ENCODE results near the gene PXYLP1. TPM values are rescaled to one million over a fixed set of nuclear protein-coding genes. Genes with fewer than 3 reads are reported as not detected.

PXYLP1 gene
- total and polyA plus RNA-seq, 7 donors: 2.4 to 12.2 (median 5.8) TPM

GRCh38 chr3:141268791-141269190, 37.2 kb downstream of the PXYLP1 start:
- Histone ChIP-seq H3K9me3 (no peaks in the 10 kb centered on the region), H3K27ac (no peak overlapping the region), H3K4me3 (no peak overlapping the region), H3K4me1 (no peaks in the 10 kb centered on the region), H3K27me3 (no peaks in the 10 kb centered on the region), H3K36me3 (peaks cover 0 to 7% (median 0%) of the 10 kb centered on the region in 4 donors)
- 93 to 96% methylated on average over 4 of the region's 4 CpGs for WGBS, 2 donors
- intact Hi-C loops (cut with DNase I): no loop called here
- DNase-seq: no peak
- TF ChIP-seq CTCF (IDR thresholded peaks at IDR 0.05): no peak

DNA sequence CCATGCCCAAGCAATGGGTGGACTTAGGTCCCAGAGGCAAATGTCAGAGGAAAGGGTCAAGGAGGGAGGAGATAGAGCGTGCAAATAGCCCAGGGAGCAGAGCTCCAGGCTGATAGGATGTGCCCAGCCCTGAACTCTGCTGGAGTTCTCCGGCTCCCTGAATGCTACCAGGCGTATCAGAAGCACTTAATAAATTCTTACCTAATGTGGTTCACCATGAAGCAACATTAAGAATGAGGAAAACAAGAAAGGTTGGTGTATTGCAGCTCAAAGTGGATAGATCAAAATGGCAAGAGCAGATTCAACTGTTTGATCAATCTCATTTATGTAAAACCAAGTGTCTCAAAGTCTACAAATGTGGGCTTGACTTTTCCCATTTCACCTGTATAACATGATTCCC, 38.3 kb downstream of the PXYLP1 start:
- intact Hi-C loops (cut with DNase I): no loop called here
- DNase-seq: no peak
- 95 to 96% methylated on average over 3 of the region's 3 CpGs for WGBS, 2 donors
- Histone ChIP-seq H3K27ac (no peak overlapping the region), H3K4me3 (no peak overlapping the region), H3K4me1 (no peaks in the 10 kb centered on the region), H3K36me3 (no peaks in the 10 kb centered on the region), H3K9me3 (no peaks in the 10 kb centered on the region), H3K27me3 (no peaks in the 10 kb centered on the region)
- TF ChIP-seq POLR2A (IDR thresholded peaks at IDR 0.05): no peak
- no peak for TF ChIP-seq CTCF (IDR thresholded peaks at IDR 0.05)
- no peak for TF ChIP-seq POLR2AphosphoS5 (IDR thresholded peaks at IDR 0.05)
- no peak for TF ChIP-seq EP300 (IDR thresholded peaks at IDR 0.05)

DNA sequence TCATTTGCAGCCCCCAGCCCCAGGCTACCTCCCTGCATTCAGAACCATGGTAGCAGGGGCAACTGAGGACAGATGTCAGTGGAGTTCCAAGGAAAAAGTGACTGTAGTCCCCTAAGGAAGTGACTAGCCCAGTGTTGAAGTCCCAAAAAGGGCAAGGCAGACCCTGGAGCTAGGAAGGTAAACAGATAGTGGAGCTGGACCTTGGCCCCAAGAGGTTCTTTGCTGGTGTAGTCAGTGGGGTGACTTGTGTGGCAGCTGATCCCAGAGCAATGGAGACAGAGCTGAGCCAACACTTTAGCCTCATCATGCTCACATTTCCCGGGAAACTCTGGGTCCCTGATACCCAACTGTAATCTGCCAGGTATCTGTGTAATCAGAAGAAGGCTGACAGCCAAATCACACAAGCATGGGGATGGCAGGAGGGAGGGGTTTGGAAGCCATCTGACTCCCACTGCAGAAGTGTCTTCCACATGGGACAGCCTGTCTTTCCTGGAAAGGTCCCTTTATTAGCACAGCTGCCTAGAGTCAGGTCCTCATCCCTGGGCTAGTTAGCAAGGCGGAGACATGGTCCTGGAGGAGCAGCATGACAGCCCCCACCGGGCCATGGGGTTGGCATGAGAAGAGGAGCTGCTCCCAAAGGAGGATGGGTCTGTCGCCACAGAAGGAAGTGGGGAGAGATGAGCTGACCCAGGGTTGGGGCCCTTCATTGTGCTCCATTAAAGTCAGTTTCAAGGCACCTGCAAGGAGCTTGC, 39.8 kb downstream of the PXYLP1 start:
- intact Hi-C loops (cut with DNase I): no loop called here
- DNase-seq: no peak
- H3K4me3 ChIP-seq: no peak overlapping the region
- H3K9me3 ChIP-seq: no peaks in the 10 kb centered on the region
- no peaks in the 10 kb centered on the region for H3K27me3 ChIP-seq
- H3K27ac ChIP-seq: no peak overlapping the region
- TF ChIP-seq CTCF (IDR thresholded peaks at IDR 0.05) (no peak), EP300 (IDR thresholded peaks at IDR 0.05) (no peak), POLR2AphosphoS5 (IDR thresholded peaks at IDR 0.05) (no peak), POLR2A (IDR thresholded peaks at IDR 0.05) (no peak)
- H3K4me1 ChIP-seq: no peaks in the 10 kb centered on the region
- H3K36me3 ChIP-seq: no peaks in the 10 kb centered on the region
- 74 to 89% methylated on average over 4 of the region's 4 CpGs for WGBS, 2 donors

GRCh38 chr3:141272906-141273662, 41.5 kb downstream of the PXYLP1 start:
- WGBS, 2 donors: 93% methylated on average over 8 of the region's 8 CpGs
- Histone ChIP-seq H3K4me3 (no peak overlapping the region), H3K36me3 (no peaks in the 10 kb centered on the region), H3K27ac (no peak overlapping the region), H3K4me1 (no peaks in the 10 kb centered on the region), H3K27me3 (no peaks in the 10 kb centered on the region), H3K9me3 (no peaks in the 10 kb centered on the region)
- TF ChIP-seq CTCF (IDR thresholded peaks at IDR 0.05): no peak
- TF ChIP-seq POLR2A (IDR thresholded peaks at IDR 0.05): no peak
- no peak for TF ChIP-seq POLR2AphosphoS5 (IDR thresholded peaks at IDR 0.05)
- no peak for TF ChIP-seq EP300 (IDR thresholded peaks at IDR 0.05)
- intact Hi-C loops (cut with DNase I): no loop called here
- no peak for DNase-seq

Data from sigmoid colon (tissue), 7 donors.